K562 (cell line): ENCODE data around the gene MBD5. TPM values are rescaled to one million over a fixed set of nuclear protein-coding genes. Genes with fewer than 3 reads are reported as not detected.

ENCODE experiments used
- CHD2 ChIP-seq: IDR thresholded peaks from 2 replicates; pipeline ENCODE4 v1.6.1; 2011; ENCODE audit warnings: low read depth, low read length
- ZMIZ1 ChIP-seq, 2 experiments: fragments of 150-350 bp in 1 of 2; IDR thresholded peaks; 2 replicates each; pipeline ENCODE4 v1.6.1; 2012 to 2016; ENCODE audit warnings: low read depth in 2 of 2, low read length in 2 of 2, mild to moderate bottlenecking in 1 of 2, moderate library complexity in 1 of 2
- polyA plus RNA-seq, 8 experiments: library from polyadenylated mRNA; depleted of rRNA in 4 of 8; stranded (reverse) in 5 of 8; unstranded in 3 of 8; fragments of >200 nt; fragmentation: Nextera tagmentation in 2 of 8; fragmentation: Illumina TruSeq in 1 of 8; extraction: Ambion mirVana in 2 of 8; extraction: Trizol in 1 of 8; gene quantifications; 2 replicates each; pipeline versions ENCODE4 v1.2.1 to v1.2.3, GENCODE V29; 2011 to 2014; ENCODE audit warnings: inconsistent platforms in 1 of 8, missing spikeins in 1 of 8
- total RNA-seq, 7 experiments: library from RNA; depleted of rRNA in 6 of 7; stranded (reverse); fragments of >200 nt in 6 of 7; fragmentation: Illumina TruSeq in 2 of 7; extraction: Trizol in 2 of 7; gene quantifications; 2 replicates each; pipeline versions ENCODE4 v1.2.1 to v1.2.3, GENCODE V29; 2011 to 2021; ENCODE audit warnings: low replicate concordance in 1 of 7
- TF ChIP-seq, protein P1 (sequence below): fragments of 450-650 bp; IDR thresholded peaks from 2 replicates; pipeline ENCODE4 v1.6.1; 2016; ENCODE audit warnings: mild to moderate bottlenecking
- TF ChIP-seq, protein P2 (sequence below): fragments of 450-650 bp; IDR thresholded peaks from 2 replicates; pipeline ENCODE4 v1.6.1; 2017; ENCODE audit warnings: antibody characterized with exemption
- TF ChIP-seq, protein P3 (sequence below), 2 experiments: fragments of 450-650 bp; formaldehyde crosslinking in 1 of 2; IDR thresholded peaks; 2 replicates each; pipeline versions ENCODE4 v1.4.0 to v1.6.1; 2014 to 2020; ENCODE audit warnings: mild to moderate bottlenecking in 2 of 2, borderline replicate concordance in 1 of 2, low read depth in 1 of 2

MBD5 gene
- total and polyA plus RNA-seq, 9 of the 15 experiments (the other 6 are each of a cell fraction or from before 2014, with no cell fraction given), result 3.4 to 14.5 (median 9.0) TPM

DNA sequence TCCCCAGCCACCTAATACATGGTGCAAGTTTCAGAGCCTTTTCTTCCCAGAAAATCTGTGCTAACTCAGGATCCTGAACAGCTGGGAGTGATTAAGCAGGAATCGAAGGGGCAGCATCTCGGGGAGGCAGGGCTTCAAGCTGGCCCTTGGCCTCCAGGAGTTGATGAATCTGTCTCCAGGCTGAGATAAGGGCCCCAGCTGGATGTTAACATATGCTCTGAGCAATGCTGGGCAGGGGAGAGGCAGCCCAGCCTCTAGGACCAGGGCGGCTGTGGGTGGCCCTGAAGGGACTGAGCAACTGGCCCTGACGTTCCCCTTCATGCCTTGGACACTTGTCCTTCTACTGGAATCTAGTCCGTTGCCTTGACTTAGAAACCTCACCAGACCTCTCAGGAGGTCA, 539.6 kb downstream of the MBD5 start (continued):
- TF ChIP-seq ZMIZ1 (IDR thresholded peaks at IDR 0.05; ENCODE audit: low read depth in 2 of 2, low read length in 2 of 2), result no peak
- TF ChIP-seq, protein P1, sequence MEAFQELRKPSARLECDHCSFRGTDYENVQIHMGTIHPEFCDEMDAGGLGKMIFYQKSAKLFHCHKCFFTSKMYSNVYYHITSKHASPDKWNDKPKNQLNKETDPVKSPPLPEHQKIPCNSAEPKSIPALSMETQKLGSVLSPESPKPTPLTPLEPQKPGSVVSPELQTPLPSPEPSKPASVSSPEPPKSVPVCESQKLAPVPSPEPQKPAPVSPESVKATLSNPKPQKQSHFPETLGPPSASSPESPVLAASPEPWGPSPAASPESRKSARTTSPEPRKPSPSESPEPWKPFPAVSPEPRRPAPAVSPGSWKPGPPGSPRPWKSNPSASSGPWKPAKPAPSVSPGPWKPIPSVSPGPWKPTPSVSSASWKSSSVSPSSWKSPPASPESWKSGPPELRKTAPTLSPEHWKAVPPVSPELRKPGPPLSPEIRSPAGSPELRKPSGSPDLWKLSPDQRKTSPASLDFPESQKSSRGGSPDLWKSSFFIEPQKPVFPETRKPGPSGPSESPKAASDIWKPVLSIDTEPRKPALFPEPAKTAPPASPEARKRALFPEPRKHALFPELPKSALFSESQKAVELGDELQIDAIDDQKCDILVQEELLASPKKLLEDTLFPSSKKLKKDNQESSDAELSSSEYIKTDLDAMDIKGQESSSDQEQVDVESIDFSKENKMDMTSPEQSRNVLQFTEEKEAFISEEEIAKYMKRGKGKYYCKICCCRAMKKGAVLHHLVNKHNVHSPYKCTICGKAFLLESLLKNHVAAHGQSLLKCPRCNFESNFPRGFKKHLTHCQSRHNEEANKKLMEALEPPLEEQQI, result no peak
- TF ChIP-seq, protein P2, sequence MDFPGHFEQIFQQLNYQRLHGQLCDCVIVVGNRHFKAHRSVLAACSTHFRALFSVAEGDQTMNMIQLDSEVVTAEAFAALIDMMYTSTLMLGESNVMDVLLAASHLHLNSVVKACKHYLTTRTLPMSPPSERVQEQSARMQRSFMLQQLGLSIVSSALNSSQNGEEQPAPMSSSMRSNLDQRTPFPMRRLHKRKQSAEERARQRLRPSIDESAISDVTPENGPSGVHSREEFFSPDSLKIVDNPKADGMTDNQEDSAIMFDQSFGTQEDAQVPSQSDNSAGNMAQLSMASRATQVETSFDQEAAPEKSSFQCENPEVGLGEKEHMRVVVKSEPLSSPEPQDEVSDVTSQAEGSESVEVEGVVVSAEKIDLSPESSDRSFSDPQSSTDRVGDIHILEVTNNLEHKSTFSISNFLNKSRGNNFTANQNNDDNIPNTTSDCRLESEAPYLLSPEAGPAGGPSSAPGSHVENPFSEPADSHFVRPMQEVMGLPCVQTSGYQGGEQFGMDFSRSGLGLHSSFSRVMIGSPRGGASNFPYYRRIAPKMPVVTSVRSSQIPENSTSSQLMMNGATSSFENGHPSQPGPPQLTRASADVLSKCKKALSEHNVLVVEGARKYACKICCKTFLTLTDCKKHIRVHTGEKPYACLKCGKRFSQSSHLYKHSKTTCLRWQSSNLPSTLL, result no peak
- TF ChIP-seq, protein P3, sequence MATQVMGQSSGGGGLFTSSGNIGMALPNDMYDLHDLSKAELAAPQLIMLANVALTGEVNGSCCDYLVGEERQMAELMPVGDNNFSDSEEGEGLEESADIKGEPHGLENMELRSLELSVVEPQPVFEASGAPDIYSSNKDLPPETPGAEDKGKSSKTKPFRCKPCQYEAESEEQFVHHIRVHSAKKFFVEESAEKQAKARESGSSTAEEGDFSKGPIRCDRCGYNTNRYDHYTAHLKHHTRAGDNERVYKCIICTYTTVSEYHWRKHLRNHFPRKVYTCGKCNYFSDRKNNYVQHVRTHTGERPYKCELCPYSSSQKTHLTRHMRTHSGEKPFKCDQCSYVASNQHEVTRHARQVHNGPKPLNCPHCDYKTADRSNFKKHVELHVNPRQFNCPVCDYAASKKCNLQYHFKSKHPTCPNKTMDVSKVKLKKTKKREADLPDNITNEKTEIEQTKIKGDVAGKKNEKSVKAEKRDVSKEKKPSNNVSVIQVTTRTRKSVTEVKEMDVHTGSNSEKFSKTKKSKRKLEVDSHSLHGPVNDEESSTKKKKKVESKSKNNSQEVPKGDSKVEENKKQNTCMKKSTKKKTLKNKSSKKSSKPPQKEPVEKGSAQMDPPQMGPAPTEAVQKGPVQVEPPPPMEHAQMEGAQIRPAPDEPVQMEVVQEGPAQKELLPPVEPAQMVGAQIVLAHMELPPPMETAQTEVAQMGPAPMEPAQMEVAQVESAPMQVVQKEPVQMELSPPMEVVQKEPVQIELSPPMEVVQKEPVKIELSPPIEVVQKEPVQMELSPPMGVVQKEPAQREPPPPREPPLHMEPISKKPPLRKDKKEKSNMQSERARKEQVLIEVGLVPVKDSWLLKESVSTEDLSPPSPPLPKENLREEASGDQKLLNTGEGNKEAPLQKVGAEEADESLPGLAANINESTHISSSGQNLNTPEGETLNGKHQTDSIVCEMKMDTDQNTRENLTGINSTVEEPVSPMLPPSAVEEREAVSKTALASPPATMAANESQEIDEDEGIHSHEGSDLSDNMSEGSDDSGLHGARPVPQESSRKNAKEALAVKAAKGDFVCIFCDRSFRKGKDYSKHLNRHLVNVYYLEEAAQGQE (IDR thresholded peaks at IDR 0.05; ENCODE audit: borderline replicate concordance), result no peak
- TF ChIP-seq, protein P3 (CRISPR knock-in tag; IDR thresholded peaks at IDR 0.05; ENCODE audit: low read depth), result no peak
- no peak for TF ChIP-seq CHD2
